ENCODE measurements around the gene BCOR. TPM values are rescaled to one million over a fixed set of nuclear protein-coding genes. Genes with fewer than 3 reads are reported as not detected.

BCOR gene
- total RNA-seq, 1 donor from 2014 or later: 14.6 TPM

DNA sequence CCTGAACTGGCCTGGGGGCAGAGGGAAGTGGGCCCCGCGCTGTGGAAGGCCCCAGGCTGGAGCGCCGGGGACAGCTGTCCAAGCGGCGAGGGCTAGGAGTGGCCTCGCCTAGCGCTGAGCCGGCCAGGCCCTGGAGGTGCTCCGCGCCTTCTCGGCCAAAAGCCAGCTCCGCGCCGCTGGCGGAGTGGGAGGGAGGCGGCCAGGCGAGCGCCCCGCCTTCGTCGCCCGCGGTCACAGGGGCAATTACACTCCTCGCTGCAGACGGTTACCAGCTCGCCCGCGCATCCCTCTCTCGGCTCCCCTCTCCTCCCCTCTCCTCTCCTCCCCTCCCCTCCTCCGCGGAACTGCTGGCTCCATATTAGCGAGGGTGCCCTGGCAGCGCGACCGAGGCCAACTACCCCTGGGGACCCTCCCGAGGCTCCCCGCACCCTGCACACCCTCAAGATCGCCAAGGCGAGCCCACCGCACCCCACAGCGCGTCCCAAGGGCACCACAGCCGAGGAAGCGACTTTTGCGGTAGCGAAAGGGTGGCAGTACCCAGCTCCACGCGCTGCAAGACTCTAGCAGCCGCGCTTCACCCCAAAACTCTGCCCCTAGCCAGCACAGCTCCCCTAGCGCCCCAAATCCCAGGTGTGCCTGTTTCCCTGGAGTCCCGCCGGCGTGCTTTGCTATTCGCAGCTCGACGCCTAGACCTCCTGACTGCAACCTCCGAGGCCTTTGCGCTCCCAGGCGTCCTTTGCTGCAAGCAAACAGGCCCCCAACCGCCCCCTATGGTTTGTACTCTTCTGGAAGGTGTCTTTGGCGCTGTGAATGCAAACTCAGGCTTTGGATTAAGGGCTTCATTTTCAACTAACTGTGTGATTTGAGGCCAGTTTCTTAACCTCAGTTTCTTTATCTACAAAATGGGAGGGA lies 91.4 kb downstream of the BCOR start:
- DNase-seq (ENCODE audit: low read depth): no peak

DNA sequence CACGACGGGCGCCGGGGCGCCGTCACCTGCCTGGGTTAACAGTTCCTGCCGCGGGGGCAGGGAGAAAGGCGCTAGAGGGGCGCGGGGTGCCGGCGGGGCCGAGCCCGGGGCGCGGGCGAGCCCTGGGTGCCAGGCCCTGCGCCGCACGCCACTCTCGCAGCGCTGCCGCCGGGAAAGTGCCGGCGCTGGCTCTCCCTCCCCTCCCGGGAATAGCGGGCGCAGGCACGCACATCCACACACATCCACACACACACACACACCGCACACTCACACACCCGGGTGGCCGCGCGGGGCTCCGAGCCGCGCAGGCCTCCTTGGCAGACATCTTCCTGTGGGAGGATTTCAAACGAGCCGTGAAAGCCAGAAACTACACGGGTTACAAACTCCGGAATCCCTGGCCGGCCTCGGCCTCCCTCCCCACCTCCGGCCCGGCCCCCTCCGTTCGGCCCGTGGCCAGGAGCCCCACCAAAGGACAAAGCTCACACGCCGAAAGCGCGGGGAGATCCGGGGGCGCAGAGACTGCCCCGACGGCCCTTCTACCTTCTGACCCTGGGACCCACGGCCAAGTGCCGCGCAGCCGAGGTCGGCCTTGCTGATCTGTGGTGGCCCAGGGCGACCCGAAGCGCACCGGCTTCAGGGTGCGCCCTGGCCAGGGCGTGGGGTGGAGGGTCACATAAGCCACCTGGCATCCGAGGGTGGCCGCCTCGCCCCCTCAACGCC lies 92.3 kb downstream of the BCOR start:
- DNase-seq (ENCODE audit: low read depth): no peak

DNA sequence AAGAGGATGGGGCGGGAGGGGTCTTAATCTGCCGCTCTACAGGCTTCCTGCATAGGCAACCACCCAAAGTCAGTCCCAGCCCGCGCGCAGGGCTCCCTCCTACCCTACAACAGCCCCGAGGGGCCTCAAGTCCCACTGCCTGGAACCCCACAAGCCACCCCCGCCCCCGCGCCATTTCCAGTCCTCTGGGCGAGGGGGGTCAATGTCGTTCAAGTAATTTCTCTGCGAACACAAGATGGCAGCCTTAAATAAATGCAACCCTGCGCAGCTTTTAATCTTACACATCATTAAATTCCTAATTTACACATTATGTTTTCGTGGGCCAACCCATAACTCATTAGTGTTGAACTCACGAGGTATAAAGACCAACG lies 92.9 kb downstream of the BCOR start:
- no peak for DNase-seq (ENCODE audit: low read depth)

- peak; percentile 77 for DNase-seq (ENCODE audit: low read depth)
These were observed 93.6 kb downstream of the BCOR start for GRCh38 chrX:40004246-40004535.

GRCh38 chrX:40003428-40004245 lies 94.1 kb downstream of the BCOR start:
- peak; percentile 17 for DNase-seq (ENCODE audit: low read depth)

DNA sequence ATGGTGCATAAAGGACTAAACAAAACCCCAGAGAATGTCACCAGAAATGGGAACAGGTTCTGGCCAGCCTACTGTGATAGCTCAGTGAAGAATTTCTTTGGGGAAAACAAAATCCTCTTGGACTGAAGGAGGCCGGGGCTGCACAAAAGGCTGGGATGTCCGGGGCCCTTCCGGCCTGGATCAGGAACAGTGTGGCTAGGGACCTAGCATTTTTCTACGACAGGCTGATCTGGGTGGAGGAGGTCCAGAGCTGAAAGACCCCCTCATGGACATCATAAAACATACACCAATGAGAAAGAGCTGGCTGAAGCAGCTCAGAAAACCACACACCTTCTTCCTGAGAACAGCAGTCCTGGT lies 94.7 kb downstream of the BCOR start:
- no peak for DNase-seq (ENCODE audit: low read depth)
